Tibial nerve (tissue), 4 donors: Measurements from ENCODE around the gene MCF2L2.

Source experiments
- CTCF ChIP-seq, 5 experiments: fragments of 200-600 bp in 3 of 5; fragments of 450-650 bp in 2 of 5; sonication (generic) in 3 of 5; IDR thresholded peaks; one replicate each; pipeline ENCODE4 v1.5.1; 2016 to 2019; ENCODE audit warnings: antibody characterized with exemption in 5 of 5, mild to moderate bottlenecking in 3 of 5, moderate library complexity in 2 of 5
- EP300 ChIP-seq, 2 donors: sonication (generic); formaldehyde crosslinking; IDR thresholded peaks; one replicate each; pipeline ENCODE4 v1.6.1; 2017; ENCODE audit warnings: antibody characterized with exemption in 2 of 2, mild to moderate bottlenecking in 1 of 2
- POLR2A ChIP-seq, 2 donors: fragments of 450-650 bp; IDR thresholded peaks; one replicate each; pipeline ENCODE4 v1.6.1; 2017; ENCODE audit warnings: antibody characterized with exemption in 2 of 2, mild to moderate bottlenecking in 2 of 2, moderate library complexity in 2 of 2

GRCh38 chr3:183198939-183199338, 229.5 kb downstream of the MCF2L2 start:
- TF ChIP-seq POLR2A (IDR thresholded peaks at IDR 0.05), result no peak
- TF ChIP-seq CTCF (IDR thresholded peaks at IDR 0.05), result no peak
- TF ChIP-seq EP300 (IDR thresholded peaks at IDR 0.05), result no peak
